ENCODE results near the gene TAAR8.
"Not testable (repeated sequence)": the region's sequence is repeated elsewhere in the genome, so short reads cannot be mapped to it uniquely, and the experiment has no call there.

The TAAR8 gene

GRCh38 chr6:132552372-132552771, at the start of gene TAAR8:
Gene TAAR8 (plus strand): TSS chr6:132552672. CDS start chr6:132552693, 21 bp downstream.
- DNase-seq (ENCODE audit: low spot score), result no peak

- no peak for DNase-seq (ENCODE audit: low spot score)
Measured at GRCh38 chr6:132504757-132505156, 47.7 kb upstream of the TAAR8 start.

GRCh38 chr6:132505158-132505557, 47.3 kb upstream of the TAAR8 start:
- DNase-seq (ENCODE audit: low spot score), result no peak

GRCh38 chr6:132506461-132506860, 46.0 kb upstream of the TAAR8 start:
- DNase-seq (ENCODE audit: low spot score), result no peak

GRCh38 chr6:132506869-132507808, 45.3 kb upstream of the TAAR8 start:
- DNase-seq (ENCODE audit: low spot score), result no peak

GRCh38 chr6:132511210-132511830, 41.2 kb upstream of the TAAR8 start:
- DNase-seq (ENCODE audit: low spot score), result no peak

- no peak for DNase-seq (ENCODE audit: low spot score)
Measured at GRCh38 chr6:132511831-132512220, 40.6 kb upstream of the TAAR8 start.

GRCh38 chr6:132512342-132512637, 40.2 kb upstream of the TAAR8 start:
- DNase-seq (ENCODE audit: low spot score), result no peak

GRCh38 chr6:132512638-132513632, 39.5 kb upstream of the TAAR8 start, which contains the start of gene STX7:
Gene STX7 (minus strand): TSS chr6:132513116. CDS start chr6:132503530, 9,586 bp downstream.
- peak; percentile 91 for DNase-seq (ENCODE audit: low spot score)

GRCh38 chr6:132513831-132514545, 38.5 kb upstream of the TAAR8 start:
- no peak for DNase-seq (ENCODE audit: low spot score)

GRCh38 chr6:132515386-132515785, 37.1 kb upstream of the TAAR8 start:
- DNase-seq (ENCODE audit: low spot score), result no peak

GRCh38 chr6:132520953-132521352, 31.5 kb upstream of the TAAR8 start:
- DNase-seq (ENCODE audit: low spot score), result no peak

GRCh38 chr6:132524646-132525045, 27.8 kb upstream of the TAAR8 start:
- DNase-seq (ENCODE audit: low spot score), result no peak

- no peak for DNase-seq (ENCODE audit: low spot score)
Measured at GRCh38 chr6:132525866-132526265, 26.6 kb upstream of the TAAR8 start.

- no peak for DNase-seq (ENCODE audit: low spot score)
Measured at GRCh38 chr6:132526461-132526860, 26.0 kb upstream of the TAAR8 start.

GRCh38 chr6:132527791-132528190, 24.7 kb upstream of the TAAR8 start:
- no peak for DNase-seq (ENCODE audit: low spot score)

GRCh38 chr6:132530293-132530974, 22.0 kb upstream of the TAAR8 start:
- DNase-seq (ENCODE audit: low spot score), result no peak

GRCh38 chr6:132534546-132534945, 17.9 kb upstream of the TAAR8 start:
- DNase-seq (ENCODE audit: low spot score), result not testable (repeated sequence)

- DNase-seq (ENCODE audit: low spot score), result no peak
Measured at GRCh38 chr6:132537145-132537544, 15.3 kb upstream of the TAAR8 start.

GRCh38 chr6:132537977-132538376, 14.5 kb upstream of the TAAR8 start, which contains the start of gene TAAR9:
Gene TAAR9 (plus strand): TSS chr6:132538277. CDS start chr6:132538290, 13 bp downstream.
- DNase-seq (ENCODE audit: low spot score), result no peak

- DNase-seq (ENCODE audit: low spot score), result no peak
Measured at GRCh38 chr6:132544826-132545225, 7.6 kb upstream of the TAAR8 start.

Measured in left forelimb (tissue), 1 donor.